BLaER1 (cell line): ENCODE measurements around the gene ELP4.
A peak's percentile ranks its signal among the peaks of the same experiment; 100 is the strongest.
"Not testable (repeated sequence)": the region's sequence is repeated elsewhere in the genome, so short reads cannot be mapped to it uniquely, and the experiment has no call there.

Source experiments
- H3K27ac ChIP-seq: shearing (Covaris generic); formaldehyde crosslinking; 2 replicates; pipeline ENCODE4 v1.8.1; 2022
- H3K27me3 ChIP-seq: shearing (Covaris generic); formaldehyde crosslinking; 2 replicates; pipeline ENCODE4 v1.8.1; 2022
- H3K36me3 ChIP-seq: shearing (Covaris generic); formaldehyde crosslinking; 2 replicates; pipeline ENCODE4 v1.8.1; 2022
- H3K4me1 ChIP-seq: shearing (Covaris generic); formaldehyde crosslinking; 2 replicates; pipeline ENCODE4 v1.8.1; 2022
- H3K4me2 ChIP-seq: shearing (Covaris generic); formaldehyde crosslinking; 2 replicates; pipeline ENCODE4 v1.8.1; 2022
- H3K4me3 ChIP-seq: shearing (Covaris generic); formaldehyde crosslinking; 2 replicates; pipeline ENCODE4 v1.8.1; 2022
- H3K9ac ChIP-seq: shearing (Covaris generic); formaldehyde crosslinking; 2 replicates; pipeline ENCODE4 v1.8.1; 2022
- H3K9me3 ChIP-seq: shearing (Covaris generic); formaldehyde crosslinking; 2 replicates; pipeline ENCODE4 v1.8.1; 2022
- H4K20me1 ChIP-seq: shearing (Covaris generic); formaldehyde crosslinking; 2 replicates; pipeline ENCODE4 v1.8.1; 2022
- Cebpa-rat ChIP-seq: shearing (Covaris generic); IDR thresholded peaks from 2 replicates; pipeline ENCODE4 v1.8.1; 2022

ELP4 gene

GRCh38 chr11:31492320-31492913 is 17.1 kb upstream of the ELP4 start:
- no peak overlapping the region for H3K27ac ChIP-seq
- peaks cover 39% of the 10 kb centered on the region for H3K36me3 ChIP-seq
- no peaks in the 10 kb centered on the region for H3K4me1 ChIP-seq
- peaks cover 18% of the 10 kb centered on the region; the same call in 1 of the 2 replicates for H4K20me1 ChIP-seq
- no peaks in the 10 kb centered on the region for H3K27me3 ChIP-seq
- TF ChIP-seq Cebpa-rat = no peak
- H3K9ac ChIP-seq = no peak overlapping the region
- no peak overlapping the region for H3K4me3 ChIP-seq
- peaks cover 26% of the 10 kb centered on the region for H3K9me3 ChIP-seq
- no peak overlapping the region for H3K4me2 ChIP-seq

- Histone ChIP-seq H3K27me3 (no peaks in the 10 kb centered on the region), H3K4me1 (no peaks in the 10 kb centered on the region), H3K9ac (no peak overlapping the region), H3K4me3 (no peak overlapping the region), H3K36me3 (peaks cover 43% of the 10 kb centered on the region), H4K20me1 (0 out of 2 replicates have a peak, but pooled peaks cover 18% of the 10 kb centered on the region), H3K27ac (no peak overlapping the region), H3K4me2 (no peak overlapping the region), H3K9me3 (peaks cover 30% of the 10 kb centered on the region)
- TF ChIP-seq Cebpa-rat = no peak
These were observed 16.3 kb upstream of the ELP4 start for GRCh38 chr11:31493235-31493634.

- not testable (repeated sequence) for H3K4me1 ChIP-seq, H3K4me3 ChIP-seq, H3K27ac ChIP-seq, H3K9ac ChIP-seq, H3K27me3 ChIP-seq, H3K4me2 ChIP-seq
- H4K20me1 ChIP-seq = 0 out of 2 replicates have a peak, but pooled peaks cover 18% of the 10 kb centered on the region
- peaks cover 30% of the 10 kb centered on the region for H3K9me3 ChIP-seq
- peaks cover 44% of the 10 kb centered on the region for H3K36me3 ChIP-seq
These were observed 15.8 kb upstream of the ELP4 start for GRCh38 chr11:31493762-31494161.

- no peak overlapping the region for H3K4me2 ChIP-seq
- 0 out of 2 replicates have a peak, but pooled peaks cover 10% of the 10 kb centered on the region for H4K20me1 ChIP-seq
- H3K36me3 ChIP-seq = peaks cover 44% of the 10 kb centered on the region
- H3K27me3 ChIP-seq = no peaks in the 10 kb centered on the region
- no peak overlapping the region for H3K4me3 ChIP-seq
- no peak overlapping the region for H3K9ac ChIP-seq
- peaks cover 18% of the 10 kb centered on the region for H3K9me3 ChIP-seq
- no peak for TF ChIP-seq Cebpa-rat
- H3K27ac ChIP-seq = no peak overlapping the region
- no peaks in the 10 kb centered on the region for H3K4me1 ChIP-seq
These were observed 9.9 kb upstream of the ELP4 start for GRCh38 chr11:31499576-31500178.

- Histone ChIP-seq H3K9ac (no peak overlapping the region), H3K4me2 (no peak overlapping the region), H3K4me1 (no peaks in the 10 kb centered on the region), H3K36me3 (peaks cover 45% of the 10 kb centered on the region), H3K27me3 (no peaks in the 10 kb centered on the region), H3K9me3 (peaks cover 9% of the 10 kb centered on the region), H4K20me1 (0 out of 2 replicates have a peak, but pooled peaks cover 10% of the 10 kb centered on the region), H3K27ac (no peak overlapping the region), H3K4me3 (no peak overlapping the region)
- no peak for TF ChIP-seq Cebpa-rat
These were observed 9.0 kb upstream of the ELP4 start for GRCh38 chr11:31500560-31500959.

GRCh38 chr11:31509051-31509428 is 527 bp upstream of the ELP4 start:
- H3K9ac ChIP-seq = peak overlapping the region; percentile 94
- no peaks in the 10 kb centered on the region for H3K27me3 ChIP-seq
- no peaks in the 10 kb centered on the region for H3K9me3 ChIP-seq
- H3K4me3 ChIP-seq = peak overlapping the region; percentile 96
- peaks cover 21% of the 10 kb centered on the region for H3K36me3 ChIP-seq
- H4K20me1 ChIP-seq = no peaks in the 10 kb centered on the region
- no peak for TF ChIP-seq Cebpa-rat
- peak overlapping the region; percentile 78 for H3K4me2 ChIP-seq
- H3K4me1 ChIP-seq = peaks cover 30% of the 10 kb centered on the region
- H3K27ac ChIP-seq = peak overlapping the region; percentile 32

GRCh38 chr11:31512117-31512516 is 2.5 kb downstream of the ELP4 start:
- no peak overlapping the region for H3K4me3 ChIP-seq
- no peaks in the 10 kb centered on the region for H3K36me3 ChIP-seq
- no peak overlapping the region for H3K9ac ChIP-seq
- no peaks in the 10 kb centered on the region for H3K9me3 ChIP-seq
- TF ChIP-seq Cebpa-rat = no peak
- no peak overlapping the region for H3K27ac ChIP-seq
- H4K20me1 ChIP-seq = no peaks in the 10 kb centered on the region
- H3K4me1 ChIP-seq = peaks cover 30% of the 10 kb centered on the region
- no peaks in the 10 kb centered on the region for H3K27me3 ChIP-seq
- H3K4me2 ChIP-seq = no peak overlapping the region

GRCh38 chr11:31521497-31522150 is 12.1 kb downstream of the ELP4 start:
- Histone ChIP-seq H3K9ac (no peak overlapping the region), H3K27ac (no peak overlapping the region), H3K9me3 (no peaks in the 10 kb centered on the region; the same call in 1 of the 2 replicates), H3K4me2 (no peak overlapping the region), H3K4me3 (no peak overlapping the region), H3K27me3 (no peaks in the 10 kb centered on the region), H3K36me3 (peaks cover 8% of the 10 kb centered on the region; the same call in 1 of the 2 replicates), H4K20me1 (no peaks in the 10 kb centered on the region), H3K4me1 (no peaks in the 10 kb centered on the region)
- no peak for TF ChIP-seq Cebpa-rat

GRCh38 chr11:31529189-31529588 is 19.6 kb downstream of the ELP4 start:
- peaks cover 11% of the 10 kb centered on the region for H3K36me3 ChIP-seq
- no peak overlapping the region for H3K9ac ChIP-seq
- H3K27ac ChIP-seq = no peak overlapping the region
- no peaks in the 10 kb centered on the region for H4K20me1 ChIP-seq
- H3K4me3 ChIP-seq = no peak overlapping the region
- no peaks in the 10 kb centered on the region for H3K27me3 ChIP-seq
- no peak overlapping the region for H3K4me2 ChIP-seq
- TF ChIP-seq Cebpa-rat = no peak
- H3K4me1 ChIP-seq = no peaks in the 10 kb centered on the region
- H3K9me3 ChIP-seq = no peaks in the 10 kb centered on the region; the same call in 1 of the 2 replicates

- peaks cover 5% of the 10 kb centered on the region for H3K36me3 ChIP-seq
- H3K27ac ChIP-seq = no peak overlapping the region
- H3K9ac ChIP-seq = no peak overlapping the region
- H3K4me2 ChIP-seq = no peak overlapping the region
- H3K4me1 ChIP-seq = no peaks in the 10 kb centered on the region
- H4K20me1 ChIP-seq = no peaks in the 10 kb centered on the region
- TF ChIP-seq Cebpa-rat = no peak
- no peak overlapping the region for H3K4me3 ChIP-seq
- H3K27me3 ChIP-seq = no peaks in the 10 kb centered on the region
- no peaks in the 10 kb centered on the region for H3K9me3 ChIP-seq
These were observed 20.1 kb downstream of the ELP4 start for GRCh38 chr11:31529701-31530100.
